ENCODE data around the gene ABLIM1.

GRCh38 chr10:114499116-114499515, 159.0 kb downstream of the ABLIM1 start:
- TF ChIP-seq, protein P1, sequence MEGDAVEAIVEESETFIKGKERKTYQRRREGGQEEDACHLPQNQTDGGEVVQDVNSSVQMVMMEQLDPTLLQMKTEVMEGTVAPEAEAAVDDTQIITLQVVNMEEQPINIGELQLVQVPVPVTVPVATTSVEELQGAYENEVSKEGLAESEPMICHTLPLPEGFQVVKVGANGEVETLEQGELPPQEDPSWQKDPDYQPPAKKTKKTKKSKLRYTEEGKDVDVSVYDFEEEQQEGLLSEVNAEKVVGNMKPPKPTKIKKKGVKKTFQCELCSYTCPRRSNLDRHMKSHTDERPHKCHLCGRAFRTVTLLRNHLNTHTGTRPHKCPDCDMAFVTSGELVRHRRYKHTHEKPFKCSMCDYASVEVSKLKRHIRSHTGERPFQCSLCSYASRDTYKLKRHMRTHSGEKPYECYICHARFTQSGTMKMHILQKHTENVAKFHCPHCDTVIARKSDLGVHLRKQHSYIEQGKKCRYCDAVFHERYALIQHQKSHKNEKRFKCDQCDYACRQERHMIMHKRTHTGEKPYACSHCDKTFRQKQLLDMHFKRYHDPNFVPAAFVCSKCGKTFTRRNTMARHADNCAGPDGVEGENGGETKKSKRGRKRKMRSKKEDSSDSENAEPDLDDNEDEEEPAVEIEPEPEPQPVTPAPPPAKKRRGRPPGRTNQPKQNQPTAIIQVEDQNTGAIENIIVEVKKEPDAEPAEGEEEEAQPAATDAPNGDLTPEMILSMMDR (IDR thresholded peaks at IDR 0.05), result no peak
- no peak for TF ChIP-seq POLR2A (IDR thresholded peaks at IDR 0.05)
